Activated CD8-positive, alpha-beta T cell treated with anti-CD3 and anti-CD28 coated beads, Interleukin-2, amount 10 ng/mL, durations not matched to agents 7 days and 5 days (primary cell): ENCODE results near the gene MYO1C. TPM values are rescaled to one million over a fixed set of nuclear protein-coding genes. Genes with fewer than 3 reads are reported as not detected.

ENCODE experiments used
- ATAC-seq: fragments of 150-1000 bp; cut with Tn5 transposase; one replicate; pipeline ENCODE4 v1.10.0; 2021; ENCODE audit warnings: moderate library complexity
- CTCF ChIA-PET: fragments of 350-600 bp; sonication (Branson Sonifier 250); formaldehyde crosslinking; loops from one replicate; lab custom pipeline; 2021; ENCODE audit warnings: antibody characterized with exemption; lab: Charles Lee
- POLR2A ChIA-PET: fragments of 350-600 bp; sonication (Branson Sonifier 250); formaldehyde crosslinking; loops from one replicate; lab custom pipeline; 2021; ENCODE audit warnings: antibody characterized with exemption; lab: Charles Lee
- DNase-seq: peaks from one replicate; pipeline ENCODE4 v3.0.0-alpha.2; 2020
- H3K27ac Mint-ChIP-seq: one replicate; pipeline ENCODE4 v1.8.0; 2021; ENCODE audit warnings: mild to moderate bottlenecking, mixed read lengths
- H3K27me3 Mint-ChIP-seq: one replicate; pipeline ENCODE4 v1.8.0; 2021; ENCODE audit warnings: low read depth, mixed read lengths
- H3K36me3 Mint-ChIP-seq: one replicate; pipeline ENCODE4 v1.8.0; 2021; ENCODE audit warnings: low read depth, mixed read lengths
- H3K4me1 Mint-ChIP-seq: one replicate; pipeline ENCODE4 v1.8.0; 2021; ENCODE audit warnings: low read depth, mixed read lengths
- H3K4me3 Mint-ChIP-seq: one replicate; pipeline ENCODE4 v1.8.0; 2021; ENCODE audit warnings: mild to moderate bottlenecking, mixed read lengths
- H3K9me3 Mint-ChIP-seq: one replicate; pipeline ENCODE4 v1.8.0; 2022; ENCODE audit warnings: mixed read lengths; ENCODE audit not compliant: insufficient read depth
- total RNA-seq, 2 experiments: library from RNA; stranded (reverse); gene quantifications; one replicate each; pipeline ENCODE4 v1.2.3, GENCODE V29; 2021

MYO1C gene
- total RNA-seq, 2 experiments from 2014 or later: 18.5 to 21.8 TPM

- H3K4me3 Mint-ChIP-seq: no peak overlapping the region
- no peak for DNase-seq
- peaks cover 9% of the 10 kb centered on the region for H3K36me3 Mint-ChIP-seq
- no peak for ATAC-seq
- ChIA-PET CTCF (interaction anchor here (1.5 kb wide), 1 partner anchor 36 kb away, joined by 4 read pairs; no protein-coding TSS in a partner anchor), POLR2A (interaction anchor here (1.3 kb wide), 1 partner anchor 16 kb away, joined by 4 read pairs; the partner anchor contains the start of gene YWHAE)
- H3K27ac Mint-ChIP-seq: no peak overlapping the region
- H3K9me3 Mint-ChIP-seq: no peaks in the 10 kb centered on the region
- H3K27me3 Mint-ChIP-seq: no peaks in the 10 kb centered on the region
- no peaks in the 10 kb centered on the region for H3K4me1 Mint-ChIP-seq
Measured at GRCh38 chr17:1416414-1416813, 76.1 kb downstream of the MYO1C start.

DNA sequence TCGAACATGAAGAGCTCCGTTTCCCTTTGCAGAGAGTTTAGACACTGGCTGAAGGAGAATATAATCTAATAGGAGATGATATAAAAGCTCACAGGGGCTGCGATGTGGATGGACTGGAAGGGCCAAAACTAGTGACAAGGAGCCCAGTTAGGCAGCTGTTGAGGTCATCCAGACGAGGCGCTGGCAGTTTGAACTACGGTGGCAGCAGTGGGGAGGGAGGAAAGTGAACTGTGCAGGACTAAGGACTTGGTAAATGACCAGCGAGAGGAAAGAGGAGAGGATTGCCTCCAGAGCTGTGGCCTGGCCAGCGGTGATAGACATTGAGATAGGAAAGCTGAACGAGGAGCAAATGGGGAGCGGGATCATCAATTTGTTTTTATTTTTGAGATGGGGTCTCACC, 77.9 kb downstream of the MYO1C start:
- Mint-ChIP-seq H3K4me3 (no peak overlapping the region), H3K9me3 (no peaks in the 10 kb centered on the region), H3K27me3 (no peaks in the 10 kb centered on the region), H3K27ac (no peak overlapping the region), H3K4me1 (no peaks in the 10 kb centered on the region), H3K36me3 (peaks cover 3% of the 10 kb centered on the region)
- POLR2A ChIA-PET: interaction anchor here (0.7 to 2.4 kb wide), 3 partner anchors 10 to 21 kb away, joined by 3 to 10 read pairs (median 3); partner anchors contain the start of gene YWHAE
- CTCF ChIA-PET: interaction anchor here (2.3 kb wide), 1 partner anchor 49 kb away, joined by 10 read pairs; no protein-coding TSS in a partner anchor
- DNase-seq: no peak
- no peak for ATAC-seq

Other genes with a start within 250 kb of the MYO1C start
- gene BHLHA9, start 222.2 kb downstream of the MYO1C start, total RNA-seq: not detected
- gene TRARG1, start 213.0 kb downstream of the MYO1C start, total RNA-seq: 1 to 10 TPM in 1 of 2 experiments, under 1 TPM in 1; 0.78 to 1.3 TPM
- gene YWHAE, start 92.5 kb downstream of the MYO1C start, total RNA-seq: 100 to 1,000 TPM; 393 to 414 TPM
- gene CRK, start 36.5 kb downstream of the MYO1C start, total RNA-seq: 10 to 100 TPM; 15.7 to 17.7 TPM
- gene INPP5K, start 23.9 kb upstream of the MYO1C start, total RNA-seq: 10 to 100 TPM; 37.6 to 39.6 TPM
- 10 to 100 TPM; 44.6 to 47.3 TPM for gene PITPNA, start 70.1 kb upstream of the MYO1C start, total RNA-seq
- under 1 TPM; 0.55 to 0.68 TPM for gene SLC43A2, start 136.1 kb upstream of the MYO1C start, total RNA-seq
- 1 to 10 TPM; 4.5 to 5.3 TPM for gene SCARF1, start 153.0 kb upstream of the MYO1C start, total RNA-seq
- gene RILP, start 157.2 kb upstream of the MYO1C start, total RNA-seq: 1 to 10 TPM; 6.2 to 6.5 TPM
- gene PRPF8, start 192.2 kb upstream of the MYO1C start, total RNA-seq: 100 to 1,000 TPM; 309 to 321 TPM
- under 1 TPM in 1 of 2 experiments, not detected in 1; 0.13 TPM for gene TLCD2, start 217.7 kb upstream of the MYO1C start, total RNA-seq
- gene WDR81, start 232.0 kb upstream of the MYO1C start, total RNA-seq: 10 to 100 TPM; 29.4 to 30.8 TPM